Prostate gland (tissue), 2 donors: Measurements from ENCODE around the gene FURIN.

Experiments used
- POLR2A ChIP-seq: fragments of 450-650 bp; IDR thresholded peaks from one replicate; pipeline ENCODE4 v1.6.1; 2016; ENCODE audit warnings: antibody characterized with exemption, mild to moderate bottlenecking
- TF ChIP-seq, protein P1 (sequence below), 4 experiments: fragments of 200-600 bp in 2 of 4; fragments of 450-650 bp in 2 of 4; sonication (generic) in 2 of 4; IDR thresholded peaks; 1 replicate in 3 of 4; 2 replicates in 1 of 4; pipeline ENCODE4 v1.5.1; 2016 to 2019; ENCODE audit warnings: antibody characterized with exemption in 4 of 4, mild to moderate bottlenecking in 2 of 4, moderate library complexity in 2 of 4

DNA sequence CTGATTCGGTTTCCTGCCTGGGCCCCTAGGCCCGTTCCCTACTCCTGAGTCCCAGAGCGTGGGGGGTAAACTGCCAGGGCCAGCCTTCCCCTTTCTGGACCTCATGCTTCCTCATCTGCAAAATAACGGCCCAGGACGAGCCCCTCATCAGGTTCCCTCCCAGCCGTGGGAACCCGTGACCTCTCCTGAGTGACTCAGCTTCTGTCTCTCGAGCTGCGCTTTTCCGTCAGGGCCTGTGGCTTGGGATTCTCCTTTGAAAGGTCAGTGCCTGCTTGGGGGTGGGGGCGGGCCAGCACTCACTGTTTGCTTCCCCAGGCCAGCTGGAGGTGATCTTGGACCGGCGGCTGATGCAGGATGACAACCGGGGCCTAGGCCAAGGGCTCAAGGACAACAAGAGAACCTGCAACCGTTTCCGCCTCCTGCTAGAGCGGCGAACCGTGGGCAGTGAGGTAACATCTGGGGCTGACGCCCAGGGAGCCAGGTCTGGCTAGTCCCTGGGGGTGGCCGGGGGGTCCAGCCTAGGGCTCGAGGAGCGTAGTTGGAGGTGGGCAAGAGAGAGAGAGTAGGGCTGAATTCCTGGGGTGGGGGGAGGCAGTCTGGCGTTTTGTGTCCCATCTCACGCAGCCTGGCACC, 47.5 kb downstream of the FURIN start:
- TF ChIP-seq, protein P1, sequence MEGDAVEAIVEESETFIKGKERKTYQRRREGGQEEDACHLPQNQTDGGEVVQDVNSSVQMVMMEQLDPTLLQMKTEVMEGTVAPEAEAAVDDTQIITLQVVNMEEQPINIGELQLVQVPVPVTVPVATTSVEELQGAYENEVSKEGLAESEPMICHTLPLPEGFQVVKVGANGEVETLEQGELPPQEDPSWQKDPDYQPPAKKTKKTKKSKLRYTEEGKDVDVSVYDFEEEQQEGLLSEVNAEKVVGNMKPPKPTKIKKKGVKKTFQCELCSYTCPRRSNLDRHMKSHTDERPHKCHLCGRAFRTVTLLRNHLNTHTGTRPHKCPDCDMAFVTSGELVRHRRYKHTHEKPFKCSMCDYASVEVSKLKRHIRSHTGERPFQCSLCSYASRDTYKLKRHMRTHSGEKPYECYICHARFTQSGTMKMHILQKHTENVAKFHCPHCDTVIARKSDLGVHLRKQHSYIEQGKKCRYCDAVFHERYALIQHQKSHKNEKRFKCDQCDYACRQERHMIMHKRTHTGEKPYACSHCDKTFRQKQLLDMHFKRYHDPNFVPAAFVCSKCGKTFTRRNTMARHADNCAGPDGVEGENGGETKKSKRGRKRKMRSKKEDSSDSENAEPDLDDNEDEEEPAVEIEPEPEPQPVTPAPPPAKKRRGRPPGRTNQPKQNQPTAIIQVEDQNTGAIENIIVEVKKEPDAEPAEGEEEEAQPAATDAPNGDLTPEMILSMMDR (IDR thresholded peaks at IDR 0.05): no peak
- TF ChIP-seq POLR2A: no peak
